ENCODE data around the gene MKLN1.
"Not testable (repeated sequence)": the region's sequence is repeated elsewhere in the genome, so short reads cannot be mapped to it uniquely, and the experiment has no call there.

Gene MKLN1

GRCh38 chr7:131515471-131515870, 187.8 kb downstream of the MKLN1 start:
- not testable (repeated sequence) for DNase-seq

DNA sequence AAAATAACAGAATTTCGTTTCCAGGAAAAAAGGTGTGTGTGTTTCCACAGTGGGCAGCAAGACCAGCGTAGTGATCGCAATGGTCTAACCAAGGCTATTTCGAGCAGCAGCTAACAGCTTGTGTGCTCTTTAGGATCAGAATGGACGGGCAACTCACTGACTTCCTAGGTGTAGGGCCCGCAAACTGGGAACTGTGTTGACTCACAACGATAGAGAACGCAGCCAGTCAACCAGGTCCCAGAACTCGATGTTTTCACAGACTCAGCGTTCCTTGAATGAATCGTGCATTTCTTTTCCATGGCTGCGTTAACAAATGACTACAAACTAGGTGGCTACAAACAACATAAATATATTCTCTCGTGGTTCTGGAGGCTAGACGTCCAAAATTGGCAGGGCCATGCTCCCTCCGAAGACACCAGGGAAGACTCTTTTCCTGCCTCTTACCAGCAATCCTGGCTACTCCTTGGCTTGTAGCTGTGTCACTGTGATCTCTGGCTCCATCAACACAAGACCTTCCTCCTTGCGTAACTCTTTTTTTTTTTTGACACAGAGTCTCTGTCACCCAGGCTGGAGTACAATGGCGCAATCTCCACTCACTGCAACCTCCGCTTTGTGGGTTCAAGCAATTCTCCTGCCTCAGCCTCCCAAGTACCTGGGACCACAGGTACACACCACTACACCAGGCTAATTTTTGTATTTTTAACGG, 189.7 kb downstream of the MKLN1 start:
- no peak for DNase-seq

GRCh38 chr7:131518626-131519025, 190.9 kb downstream of the MKLN1 start:
- no peak for DNase-seq

- DNase-seq: no peak
Observed at GRCh38 chr7:131521651-131522163, 194.0 kb downstream of the MKLN1 start.

GRCh38 chr7:131522325-131522930, 194.8 kb downstream of the MKLN1 start:
- DNase-seq: no peak

GRCh38 chr7:131524115-131524514, 196.4 kb downstream of the MKLN1 start:
- no peak for DNase-seq

DNA sequence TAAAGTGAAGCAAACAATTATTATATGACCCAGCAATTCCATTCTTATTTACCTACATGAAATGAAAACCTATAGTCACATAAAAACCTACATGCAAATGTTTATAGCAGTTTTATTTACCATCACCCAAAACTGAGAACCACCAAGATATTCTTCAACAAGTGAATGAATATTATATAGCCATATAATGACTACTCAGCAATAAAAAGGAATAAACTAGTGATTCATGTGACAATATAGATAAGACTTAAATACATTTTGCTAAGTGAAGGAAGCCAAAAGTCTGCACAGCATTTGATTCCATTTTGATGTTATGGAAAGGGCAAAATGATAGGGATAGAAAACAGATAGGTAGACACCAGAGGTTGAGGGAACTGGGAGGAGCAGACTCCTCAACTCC, 197.0 kb downstream of the MKLN1 start:
- DNase-seq: no peak

DNA sequence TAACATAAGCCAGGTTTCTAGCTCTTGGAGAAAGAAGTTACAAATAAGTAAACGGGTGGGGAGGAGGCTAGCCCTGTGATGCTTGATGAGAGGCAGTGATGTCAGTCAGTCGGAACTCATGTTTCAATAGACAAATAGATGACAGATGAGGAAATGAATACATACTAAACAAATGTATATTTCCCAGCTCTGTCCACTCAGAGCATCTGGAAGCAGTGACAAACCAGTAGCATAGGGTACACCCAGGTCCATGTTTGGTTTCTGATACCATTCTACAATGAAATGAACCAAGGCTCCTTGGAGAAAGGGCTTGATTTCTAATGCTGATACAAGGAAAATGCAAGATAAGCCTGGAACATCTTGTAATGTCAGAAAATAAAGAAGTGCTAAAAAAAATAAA, 198.1 kb downstream of the MKLN1 start:
- DNase-seq: no peak

DNA sequence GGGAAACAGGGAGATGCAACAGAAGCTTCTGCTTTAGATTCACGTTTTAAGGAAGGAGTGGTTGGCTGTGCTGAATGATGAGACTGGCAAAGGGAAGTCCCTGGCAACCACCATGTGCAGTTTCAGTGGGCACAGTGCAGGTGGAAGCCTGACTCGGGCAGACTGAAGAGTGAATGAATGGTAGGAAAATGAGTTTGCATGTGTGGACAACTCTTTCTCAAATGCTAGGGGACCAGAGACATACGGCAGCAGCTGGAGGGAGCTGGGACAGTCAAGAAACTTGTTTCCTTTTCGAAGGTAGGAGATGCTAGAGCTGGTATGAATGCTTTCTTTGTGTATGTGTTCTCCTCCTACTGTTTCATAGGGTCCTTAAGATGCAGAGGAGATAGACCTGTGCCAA, 199.8 kb downstream of the MKLN1 start:
- DNase-seq: no peak

GRCh38 chr7:131529179-131529578, 201.5 kb downstream of the MKLN1 start:
- no peak for DNase-seq

GRCh38 chr7:131529617-131530016, 201.9 kb downstream of the MKLN1 start:
- DNase-seq: no peak

DNA sequence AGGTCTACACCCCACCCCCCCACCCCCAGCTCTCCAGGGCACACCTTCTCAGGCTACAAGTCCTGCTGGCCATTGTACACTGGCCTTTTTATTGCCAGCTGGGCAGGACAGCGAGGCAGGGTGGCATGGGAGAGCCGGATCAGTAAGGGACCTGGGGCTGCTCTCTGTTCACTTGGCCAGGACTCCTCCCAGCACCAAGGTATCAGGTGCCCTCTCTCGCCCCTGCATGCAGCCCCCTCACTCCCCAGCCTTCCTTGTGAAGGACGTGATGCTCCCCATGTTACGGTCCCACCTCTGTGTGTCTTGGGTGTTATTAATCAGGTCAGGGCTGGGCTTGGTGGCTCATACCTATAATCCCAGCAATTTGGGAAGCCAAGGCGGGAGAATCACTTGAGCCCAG, 202.5 kb downstream of the MKLN1 start:
- no peak for DNase-seq

DNA sequence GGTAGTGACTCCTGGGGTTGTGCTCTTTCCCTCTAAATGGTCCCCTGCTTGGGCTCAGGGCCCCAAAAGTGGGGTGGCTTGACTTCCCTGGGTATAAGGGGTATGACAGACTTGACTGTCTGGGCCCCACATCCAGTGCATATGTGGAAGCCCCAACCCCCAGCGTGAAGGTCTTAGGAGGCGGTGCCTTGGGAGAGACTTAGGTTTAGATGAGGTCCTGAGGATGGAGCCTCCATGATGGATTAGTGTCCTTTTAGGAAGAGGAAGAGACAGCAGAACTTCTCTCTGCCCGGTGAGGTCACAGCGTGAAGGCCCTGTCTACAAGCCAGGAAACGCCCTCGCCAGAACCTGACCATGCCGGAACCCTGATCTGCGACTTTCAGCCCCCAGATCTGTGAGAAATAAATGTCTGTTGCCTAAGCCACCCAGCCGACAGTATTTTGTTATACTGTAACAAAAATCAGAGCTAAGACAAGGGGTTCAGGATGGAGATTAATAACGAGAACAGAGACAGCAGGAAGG, 205.0 kb downstream of the MKLN1 start:
- DNase-seq: no peak

- DNase-seq: no peak
Observed at GRCh38 chr7:131533151-131533559, 205.5 kb downstream of the MKLN1 start.

GRCh38 chr7:131533566-131534561, 206.2 kb downstream of the MKLN1 start:
- DNase-seq: no peak

GRCh38 chr7:131536361-131536849, 208.7 kb downstream of the MKLN1 start:
- DNase-seq: no peak

DNA sequence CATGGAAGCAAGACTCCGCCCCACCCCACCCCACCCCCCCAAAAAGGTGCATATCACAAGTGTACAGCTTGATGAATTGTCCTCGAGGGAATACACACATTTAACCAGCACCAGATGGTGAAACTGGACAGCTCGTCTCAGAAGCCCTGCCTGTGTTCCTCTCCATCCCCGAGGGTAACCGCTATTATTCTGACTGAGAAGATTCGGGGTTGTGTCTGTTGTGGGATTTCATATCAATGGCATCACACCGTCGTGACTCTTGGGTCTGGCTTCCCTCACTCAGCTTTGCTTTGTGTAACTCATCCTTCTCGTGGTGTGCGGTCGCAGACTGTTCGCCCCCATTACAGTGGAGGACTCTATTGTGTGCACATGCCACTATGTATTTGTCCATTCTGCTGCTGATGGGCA, 209.9 kb downstream of the MKLN1 start:
- no peak for DNase-seq

DNA sequence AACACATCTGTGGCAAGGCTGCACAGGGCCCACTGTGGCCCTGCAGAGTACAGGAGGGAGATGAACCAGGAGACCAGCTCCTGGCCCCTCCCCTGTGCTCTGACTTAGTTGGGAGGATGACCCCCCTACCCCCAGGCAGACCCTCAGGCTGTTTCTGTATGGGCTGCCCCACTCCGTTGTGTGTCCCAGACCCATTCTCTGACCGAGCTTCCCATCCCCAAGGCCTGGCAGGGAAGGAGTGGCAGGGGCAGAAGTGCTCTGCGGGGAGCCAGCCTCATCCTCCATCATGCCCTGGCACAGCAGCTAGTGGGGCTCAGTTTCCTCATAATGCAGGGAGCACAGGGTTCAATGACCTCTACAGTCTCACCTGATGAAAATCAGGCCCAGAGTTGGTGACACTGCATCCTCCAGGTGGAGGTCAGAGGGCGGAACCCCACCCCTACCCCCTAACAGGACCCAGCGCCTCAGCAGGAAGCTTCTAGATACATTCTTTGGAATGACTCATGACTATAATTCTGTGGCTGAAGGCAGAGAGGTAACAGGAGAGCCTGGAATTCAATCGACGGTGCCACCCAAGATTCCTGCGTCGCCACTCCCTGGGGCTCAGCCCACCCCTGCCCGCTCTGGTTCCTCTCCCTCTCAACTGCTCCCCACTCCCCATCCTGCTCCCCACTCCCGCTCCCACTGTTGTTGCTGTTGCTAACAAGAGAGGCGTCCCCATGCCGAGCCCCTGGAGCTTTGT, 210.6 kb downstream of the MKLN1 start:
- no peak for DNase-seq

DNA sequence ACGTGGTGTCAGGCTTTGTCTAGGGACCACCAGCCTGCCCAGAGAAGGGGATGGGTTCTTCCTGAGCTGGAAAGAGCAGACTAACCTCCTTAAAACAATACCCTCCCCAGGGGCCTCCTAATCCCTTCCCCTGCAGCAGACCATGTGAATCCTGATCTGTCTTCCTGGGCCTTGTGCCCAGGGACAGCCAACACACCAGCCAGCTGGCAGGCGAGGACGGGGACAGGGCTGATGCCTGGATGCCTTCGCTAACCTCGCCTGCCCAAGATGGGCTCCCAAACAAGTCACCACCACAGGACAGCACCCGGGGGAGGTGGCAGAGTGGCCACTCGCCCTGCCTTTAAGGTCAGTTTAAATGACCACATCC, 211.1 kb downstream of the MKLN1 start:
- peak in 3 of 56 donors; percentile 8 to 25 (median 14) for DNase-seq

GRCh38 chr7:131540491-131541162, 213.0 kb downstream of the MKLN1 start:
- no peak for DNase-seq

Data from nucleus accumbens (tissue), 56 donors.